Measurements from ENCODE around the gene DUSP16.

DUSP16 gene

DNA sequence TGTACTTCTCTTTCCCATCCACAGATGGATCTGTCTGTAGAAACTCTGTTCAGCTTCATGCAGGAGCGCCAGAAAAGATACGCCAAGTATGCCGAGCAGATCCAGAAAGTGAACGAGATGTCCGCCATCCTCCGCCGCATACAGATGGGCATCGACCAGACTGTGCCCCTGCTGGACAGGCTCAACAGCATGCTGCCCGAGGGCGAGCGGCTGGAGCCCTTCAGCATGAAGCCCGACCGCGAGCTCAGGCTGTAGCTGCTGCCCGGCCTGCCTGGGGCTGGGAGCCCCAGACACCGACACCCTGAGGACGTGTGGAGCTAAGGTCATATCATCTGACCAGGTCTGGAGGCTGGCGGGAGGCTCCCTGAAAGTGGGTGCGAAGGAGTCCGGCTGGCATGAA is 97.1 kb downstream of the DUSP16 start:
- no peak for DNase-seq

DNA sequence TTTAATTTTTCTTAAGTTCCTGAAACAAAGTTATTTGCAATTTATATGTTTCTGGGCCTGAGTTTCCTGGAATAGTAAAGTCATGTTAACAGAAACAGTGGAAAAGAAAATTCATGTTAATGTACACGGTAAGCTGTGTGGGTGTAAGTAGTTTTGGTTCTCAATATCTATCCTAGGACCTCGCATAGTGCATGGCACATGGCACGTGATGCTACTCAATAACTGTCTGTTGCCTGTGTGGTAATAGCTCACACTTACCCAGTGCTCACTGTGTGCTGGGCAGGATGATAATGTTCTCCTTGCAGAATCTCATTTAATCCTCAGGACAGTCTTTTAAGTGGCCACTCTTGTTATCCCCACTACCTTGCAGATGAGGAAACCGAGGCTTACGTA is 100.7 kb downstream of the DUSP16 start:
- peak; percentile 74 for DNase-seq

DNA sequence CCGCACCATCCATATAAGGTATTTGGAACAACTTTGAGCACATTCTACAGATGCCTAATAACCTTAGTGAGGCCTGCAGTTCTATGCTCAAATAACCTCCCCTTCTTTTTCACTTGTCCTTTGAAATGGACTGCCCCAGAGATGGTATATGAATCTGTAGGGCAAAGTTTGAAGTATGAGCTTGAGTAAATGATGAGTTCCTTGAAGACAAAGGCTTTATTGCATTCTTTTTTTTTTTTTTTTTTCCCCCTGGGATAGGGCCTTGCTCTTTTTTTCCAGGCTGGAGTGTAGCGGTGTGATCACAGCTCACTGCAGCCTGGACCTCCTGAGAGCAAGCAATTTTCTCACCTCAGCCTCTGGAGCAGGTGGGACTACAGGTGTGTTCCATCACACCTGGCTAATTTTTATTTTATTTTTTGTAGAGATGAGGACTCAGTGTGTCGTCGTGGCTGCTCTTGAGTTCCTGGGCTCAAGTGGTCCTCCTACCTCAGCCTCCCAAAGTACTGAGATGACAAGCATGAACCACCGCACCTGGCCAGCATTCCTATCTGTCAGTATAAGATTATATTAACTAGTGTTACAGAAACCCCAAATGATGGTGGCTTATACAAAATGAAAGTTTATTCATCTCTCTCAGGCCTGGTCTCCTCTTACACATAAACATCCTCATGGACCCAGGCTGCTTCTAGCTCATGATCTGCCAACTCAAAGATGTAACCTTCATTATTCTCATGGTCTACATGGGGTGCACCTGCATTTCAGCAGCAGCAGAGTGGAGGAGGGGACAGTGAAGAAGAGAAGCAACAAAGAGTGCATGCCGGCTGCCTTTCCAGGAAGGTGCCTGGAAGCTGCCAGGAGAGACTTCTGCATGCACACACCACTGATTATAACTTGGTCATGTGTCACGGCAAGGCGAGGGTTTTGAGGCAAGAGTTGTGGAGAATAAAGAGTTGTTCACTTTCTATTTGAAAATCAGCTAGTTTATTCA is 101.4 kb downstream of the DUSP16 start:
- DNase-seq: peak; percentile 74

DNA sequence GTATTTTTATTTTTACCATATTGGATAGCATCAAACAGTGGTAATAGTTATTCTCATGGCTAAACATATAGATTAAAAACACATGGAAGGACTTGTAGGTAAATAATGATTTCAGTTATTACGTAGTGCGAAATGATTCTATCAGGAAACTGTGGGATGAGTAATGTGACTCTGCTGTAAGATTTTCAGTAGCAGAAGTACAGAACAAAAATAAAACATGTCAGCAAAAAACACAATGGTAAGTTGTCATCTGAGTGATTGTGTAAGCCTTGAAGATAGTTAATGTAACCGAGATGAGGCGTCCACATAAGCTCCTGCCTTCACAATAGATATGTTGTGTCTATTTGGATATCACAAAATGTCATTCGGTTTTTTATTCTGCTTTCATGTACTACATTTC is 106.0 kb downstream of the DUSP16 start:
- DNase-seq: no peak

DNA sequence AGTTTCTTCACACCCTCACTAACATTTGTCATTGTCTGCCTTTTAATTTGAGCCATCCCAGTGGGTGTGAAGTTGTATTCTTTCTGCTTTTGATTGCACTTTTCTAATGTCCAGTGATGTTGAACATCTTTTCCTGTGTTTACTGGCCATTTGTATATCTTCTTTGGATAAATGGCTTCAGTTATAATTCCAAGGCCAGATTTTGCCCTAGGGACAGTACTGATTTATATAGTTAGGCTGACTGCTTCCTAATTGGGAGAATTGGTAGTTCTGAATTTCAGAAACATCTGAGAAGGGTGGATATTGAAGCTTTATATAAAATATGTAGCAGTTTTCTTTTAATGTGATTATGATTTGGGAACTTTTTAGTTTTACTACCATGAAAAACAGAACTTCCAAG is 108.3 kb downstream of the DUSP16 start:
- DNase-seq: no peak

DNA sequence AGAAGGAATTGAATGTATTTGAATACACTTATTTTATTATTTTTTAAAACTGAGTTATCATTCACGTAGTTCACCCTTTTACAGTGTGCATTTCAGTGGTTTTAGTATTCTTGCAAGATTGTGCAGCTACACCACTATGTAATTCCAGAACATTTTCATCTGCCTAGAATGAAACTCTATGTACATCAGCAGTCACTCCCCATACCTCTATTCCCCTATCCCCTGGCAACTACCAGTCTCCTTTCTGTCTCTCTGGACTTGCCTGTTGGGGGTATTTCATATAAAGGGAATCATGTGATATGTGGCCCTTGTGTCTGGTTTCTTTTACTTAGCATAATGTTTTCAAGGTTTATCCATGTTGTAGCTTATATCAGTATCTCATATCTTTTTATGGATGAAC is 109.0 kb downstream of the DUSP16 start:
- no peak for DNase-seq

DNA sequence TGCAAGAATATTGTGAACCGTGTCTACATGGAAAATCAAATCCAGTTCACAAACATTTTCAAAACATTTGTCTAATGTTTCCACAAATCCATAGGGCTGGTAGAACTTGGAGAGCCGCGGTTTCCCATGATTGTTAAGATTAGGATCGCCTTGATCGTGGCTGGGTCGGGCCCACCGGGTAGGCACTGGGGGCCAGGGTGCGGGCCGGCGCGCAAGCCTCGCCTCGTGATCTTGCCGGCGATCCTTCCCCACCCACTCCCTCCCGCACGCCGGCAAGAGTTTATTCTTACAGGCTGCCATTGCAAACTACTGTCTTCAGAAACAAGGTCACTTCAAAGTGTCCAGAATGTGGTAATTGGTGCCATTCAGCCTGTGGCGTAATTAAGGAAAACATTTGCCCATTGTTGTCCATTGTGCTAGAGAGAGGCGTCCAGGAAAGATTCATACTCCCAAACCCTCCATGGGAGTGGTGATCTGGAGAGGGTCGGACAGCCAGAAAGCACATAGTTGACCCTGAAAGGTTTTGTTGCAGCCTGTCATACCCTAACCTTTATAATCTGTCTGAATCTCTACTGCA is 110.2 kb downstream of the DUSP16 start:
- no peak for DNase-seq

DNA sequence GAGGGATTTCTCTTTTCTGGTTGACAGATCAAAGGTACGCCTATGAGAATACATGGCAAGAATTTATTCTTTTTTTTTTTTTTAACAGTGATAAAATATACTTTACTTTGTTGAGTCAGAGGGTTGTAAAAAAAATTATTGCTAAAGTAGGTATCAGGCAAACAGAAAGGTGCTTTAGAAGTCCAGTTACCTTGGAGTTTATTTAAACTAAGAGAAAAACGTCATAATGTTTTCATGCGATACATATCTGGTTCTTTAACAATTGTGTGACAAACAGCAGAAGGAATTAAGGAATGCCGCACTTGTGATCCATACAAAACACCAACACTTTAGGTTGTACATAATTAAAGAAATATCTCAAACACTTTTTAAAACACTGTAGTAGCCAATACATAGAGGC is 111.6 kb downstream of the DUSP16 start:
- no peak for DNase-seq

DNA sequence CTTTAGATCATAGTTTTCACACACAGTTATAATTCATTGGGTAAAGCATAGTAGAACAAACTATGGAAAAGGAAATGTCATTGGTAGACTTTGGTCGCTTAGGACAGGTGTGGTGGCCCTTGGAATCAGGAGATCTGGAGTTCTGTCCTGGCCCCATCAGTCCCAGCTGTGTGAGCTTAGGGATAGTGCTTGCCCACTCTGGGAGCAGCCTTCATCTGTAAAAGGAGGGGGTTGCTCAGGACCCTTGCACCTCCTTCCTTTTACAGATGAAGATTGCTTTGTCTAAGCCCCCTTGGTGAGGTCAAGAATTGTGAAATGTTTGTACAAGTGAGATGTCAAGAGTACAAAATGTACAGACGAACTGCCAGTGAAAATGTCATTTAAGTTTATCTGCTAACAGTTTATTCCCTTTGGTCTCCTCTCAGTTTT is 112.6 kb downstream of the DUSP16 start:
- DNase-seq: no peak

DNA sequence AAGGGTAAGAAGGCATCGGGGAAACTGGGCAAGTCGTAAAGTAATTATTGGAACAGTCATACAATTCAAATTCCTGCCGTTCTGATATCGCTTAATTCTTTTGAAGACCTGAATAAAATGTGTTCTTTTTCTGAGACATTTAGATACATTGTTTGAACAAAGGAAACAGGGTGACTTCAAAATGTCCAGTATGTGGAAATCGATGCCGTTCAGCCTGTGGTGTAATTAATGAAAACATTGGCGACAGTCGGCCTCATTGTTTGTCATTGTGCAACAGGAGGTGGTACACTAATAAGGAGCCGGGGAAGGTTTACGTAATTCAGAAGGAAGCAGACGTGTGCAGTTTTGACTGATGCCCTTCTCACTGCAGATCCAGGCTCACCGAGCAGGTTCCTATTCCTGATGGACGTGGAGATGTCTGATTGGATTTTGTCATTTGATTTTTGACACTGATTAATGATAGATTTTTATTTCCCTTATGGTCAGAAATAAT is 113.1 kb downstream of the DUSP16 start:
- DNase-seq: no peak

DNA sequence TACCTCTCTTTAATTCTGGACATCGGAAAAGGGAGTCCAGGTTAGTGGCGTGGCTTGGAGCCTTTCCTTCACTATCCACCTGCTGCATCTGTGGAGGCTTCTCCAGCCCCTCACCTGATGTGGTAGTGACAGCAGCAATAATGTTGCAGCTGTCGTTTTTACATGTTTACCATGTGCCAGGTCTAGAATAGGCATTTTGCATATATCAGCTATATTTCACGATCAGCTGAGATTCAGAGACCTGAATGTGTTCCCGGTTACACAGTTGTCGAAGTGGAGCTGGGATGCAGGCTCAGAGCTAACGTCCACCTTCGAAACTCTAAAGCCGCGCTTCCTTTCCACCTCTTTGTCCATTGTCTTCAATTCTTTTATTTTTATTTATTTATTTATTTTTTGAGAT is 114.8 kb downstream of the DUSP16 start:
- no peak for DNase-seq

DNA sequence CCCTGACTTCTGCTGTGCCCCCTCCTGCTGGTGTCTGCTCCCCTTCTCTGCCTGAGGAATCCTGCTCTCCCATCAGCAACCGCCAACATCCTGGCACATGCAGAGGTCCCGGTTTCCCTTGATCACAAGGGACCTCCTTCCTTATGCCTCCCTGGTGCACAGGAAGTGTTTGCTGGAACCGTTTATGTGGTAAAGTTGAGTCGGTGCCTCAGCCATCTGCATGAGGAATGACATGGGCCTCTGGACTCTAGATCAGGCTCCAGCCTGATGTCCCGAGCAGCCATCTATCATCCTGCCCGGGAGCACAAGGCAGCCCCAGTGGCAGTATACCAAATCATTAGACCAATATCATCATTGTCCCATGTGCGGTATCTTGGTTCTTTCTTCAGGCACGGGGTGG is 115.4 kb downstream of the DUSP16 start:
- no peak for DNase-seq

DNA sequence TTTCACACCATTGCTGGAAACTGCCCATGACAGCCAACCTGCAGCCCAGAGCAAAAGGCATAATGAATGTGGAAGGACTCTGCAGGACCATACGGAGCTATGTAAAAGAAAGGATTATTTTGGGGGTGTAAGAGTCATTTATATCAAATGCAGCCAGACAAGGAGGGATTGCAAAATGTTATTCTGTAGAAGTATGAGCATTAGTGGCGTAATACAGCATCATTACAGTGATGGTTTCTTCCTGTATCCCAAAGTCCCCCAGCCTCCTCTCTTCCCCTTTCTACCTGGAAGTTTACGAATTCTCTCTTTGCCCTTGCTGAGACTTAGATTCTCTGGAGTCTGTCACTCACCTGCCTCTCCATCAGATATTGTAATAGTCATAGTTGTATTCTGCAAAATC is 115.9 kb downstream of the DUSP16 start:
- DNase-seq: no peak

DNA sequence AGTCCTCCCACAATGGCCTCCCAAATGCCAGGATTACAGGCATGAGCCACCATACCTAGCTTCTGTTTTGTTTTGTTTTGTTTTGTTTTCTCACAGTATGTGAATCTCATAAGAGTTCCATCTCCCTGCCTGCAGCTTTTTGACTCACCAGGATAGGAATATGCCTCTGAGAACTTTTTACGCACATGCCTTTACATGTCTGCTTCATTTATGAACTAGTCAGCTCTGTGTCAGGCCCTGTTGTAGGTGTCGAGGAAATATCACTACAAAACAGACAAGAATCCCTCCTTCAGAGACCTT is 116.8 kb downstream of the DUSP16 start:
- DNase-seq: no peak

DNA sequence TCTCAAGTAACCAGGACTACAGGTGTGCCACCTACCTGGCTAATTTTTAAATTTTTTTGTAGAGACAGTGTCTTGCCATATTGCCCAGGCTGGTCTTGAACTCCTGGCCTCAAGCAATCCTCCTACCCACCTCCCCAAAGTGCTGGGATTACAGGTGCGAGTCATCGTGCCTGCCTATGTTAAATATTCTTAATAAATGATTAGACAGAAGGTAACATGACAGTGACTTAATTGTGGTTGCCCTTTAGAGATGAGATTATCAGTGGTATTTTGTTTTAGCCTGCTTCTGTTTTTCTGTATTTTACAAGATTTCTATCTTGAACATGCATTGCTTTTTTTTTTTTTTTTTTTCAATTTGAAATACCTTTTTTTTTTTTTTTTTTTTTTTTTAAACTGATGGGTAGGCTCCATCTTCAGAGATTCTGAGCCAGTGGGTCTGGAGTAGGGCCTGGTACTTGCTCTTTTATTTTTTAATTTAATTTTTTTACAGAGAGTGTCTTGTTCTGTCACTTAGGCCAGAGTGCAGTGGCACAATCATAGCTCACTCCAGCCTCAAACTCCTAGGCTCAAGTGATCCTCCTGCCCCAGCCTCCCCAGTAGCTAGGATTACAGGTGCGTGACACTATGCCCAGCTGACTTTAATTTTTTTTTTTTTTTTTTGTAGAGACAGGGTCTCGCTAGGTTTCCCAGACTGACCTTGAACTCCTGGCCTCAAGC is 117.3 kb downstream of the DUSP16 start:
- DNase-seq: no peak

DNA sequence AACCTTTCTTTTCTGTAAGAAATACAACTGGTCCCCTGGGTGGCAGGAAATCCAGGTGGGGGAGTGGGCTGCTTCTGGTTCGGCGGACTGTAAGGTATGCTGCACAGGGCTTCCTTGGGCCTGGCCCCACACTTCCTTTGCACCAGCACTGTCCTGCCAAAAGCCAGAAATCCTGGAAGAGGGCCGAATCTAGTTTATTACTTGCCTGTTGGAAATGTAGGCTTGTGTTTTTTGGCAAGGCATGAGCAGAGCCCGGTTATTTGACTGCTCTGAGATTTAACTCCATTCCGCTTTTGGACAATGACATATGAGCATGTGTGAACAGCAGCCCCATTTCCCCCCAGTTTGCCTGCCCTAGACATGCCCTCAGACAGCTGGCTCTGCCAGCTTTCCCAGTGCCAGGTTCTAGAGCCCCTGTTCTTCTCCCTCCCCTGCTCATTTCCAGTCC is 119.2 kb downstream of the DUSP16 start:
- DNase-seq: no peak

DNA sequence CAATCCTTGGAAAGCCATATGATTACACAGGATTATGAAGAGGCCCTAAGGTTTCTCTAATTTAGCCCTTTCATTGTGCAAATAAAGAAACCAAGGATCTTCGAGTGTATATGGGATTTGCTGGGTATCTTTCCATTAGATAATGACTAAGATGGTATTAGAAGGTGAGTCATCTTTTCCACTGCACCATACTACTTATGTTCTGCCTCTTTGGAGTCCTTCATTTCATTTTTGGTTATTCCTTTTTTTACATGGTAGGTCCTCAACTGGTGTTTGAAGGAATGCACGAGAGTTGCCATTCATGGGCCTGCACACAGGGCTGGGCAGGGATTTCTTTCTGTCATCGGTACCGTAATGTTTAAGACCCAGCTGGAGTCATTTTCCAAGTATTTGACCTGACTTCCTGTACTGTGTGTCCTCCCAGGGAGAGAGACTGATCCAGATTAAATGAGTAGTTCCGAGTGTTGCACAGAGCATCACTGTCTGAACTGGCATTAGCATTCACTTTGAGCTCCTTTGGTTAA is 120.1 kb downstream of the DUSP16 start:
- DNase-seq: no peak

DNA sequence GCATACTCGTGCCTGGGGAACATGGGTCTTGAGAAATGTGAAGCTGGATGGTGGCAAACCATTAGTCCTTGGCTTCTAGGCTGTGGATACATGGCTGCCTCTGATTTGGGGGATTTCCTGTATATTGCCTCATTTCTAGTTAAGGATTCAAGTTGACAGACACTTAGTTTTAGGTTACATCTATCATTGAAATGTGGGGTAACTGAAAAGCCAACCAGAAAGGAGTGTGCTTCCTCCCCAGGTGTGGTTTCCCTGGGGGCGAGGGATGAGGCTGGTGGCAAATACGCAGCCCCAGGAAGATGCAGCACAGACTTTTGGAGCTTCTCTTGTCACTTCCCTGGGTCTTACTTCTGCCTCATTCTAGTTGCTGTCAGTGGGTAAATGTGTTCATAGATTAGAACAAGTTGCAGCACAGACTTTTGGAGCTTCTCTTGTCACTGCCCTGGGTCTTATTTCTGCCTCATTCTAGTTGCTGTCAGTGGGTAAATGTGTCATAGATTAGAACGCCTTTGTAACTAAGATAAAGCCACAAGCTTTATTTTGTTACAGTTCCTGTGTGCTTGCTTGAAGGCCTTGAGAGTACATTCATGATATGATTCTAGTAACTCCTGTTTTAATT is 120.7 kb downstream of the DUSP16 start:
- DNase-seq: peak; percentile 78

DNA sequence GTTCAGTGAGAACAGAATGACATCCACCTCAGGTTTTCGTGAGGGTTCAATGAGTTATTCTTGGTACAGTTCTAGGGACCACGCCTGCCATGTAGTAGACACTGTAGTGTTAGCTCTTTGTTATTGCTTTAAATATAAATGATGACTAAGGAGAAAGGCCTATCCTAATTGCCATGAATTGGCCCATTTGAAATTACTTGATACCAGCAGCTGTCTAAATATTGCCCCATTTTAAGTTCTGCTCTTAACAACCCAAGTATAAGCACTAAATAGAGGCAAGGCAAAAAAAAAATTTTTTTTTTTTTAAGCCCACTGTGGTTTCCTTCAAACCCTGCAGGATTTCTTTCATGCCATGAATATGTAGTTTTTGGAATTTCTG is 121.2 kb downstream of the DUSP16 start:
- no peak for DNase-seq

DNA sequence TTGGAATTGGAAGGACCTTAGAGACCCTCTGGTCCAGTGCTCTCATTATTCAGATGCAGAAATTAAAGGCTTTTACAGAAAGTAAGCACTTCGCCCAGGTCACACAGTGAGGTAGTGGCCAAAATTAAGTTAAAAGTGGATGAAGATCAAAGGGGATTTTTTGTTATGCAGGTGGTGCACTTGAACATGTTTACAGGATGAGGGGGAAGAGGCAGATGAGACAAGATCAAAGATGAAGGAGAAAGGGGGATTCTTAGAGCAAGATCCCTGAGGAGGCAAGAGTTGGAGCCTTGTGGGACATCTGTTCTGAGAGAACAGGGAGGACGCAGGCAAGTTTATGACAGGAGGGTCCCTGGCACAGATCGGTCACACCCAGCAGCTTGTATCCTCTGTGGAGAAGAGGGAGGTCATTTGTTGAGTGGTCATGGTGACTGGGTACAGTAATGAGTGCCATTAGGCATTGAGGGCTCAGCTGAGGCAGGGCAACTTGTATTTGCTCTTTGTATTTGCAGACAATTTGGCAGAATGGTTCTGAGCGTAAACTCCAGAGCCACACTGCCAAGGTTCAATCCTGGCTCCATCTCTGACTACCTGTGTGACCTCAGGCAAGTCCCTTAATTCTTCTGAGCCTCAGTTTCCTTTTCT is 121.8 kb downstream of the DUSP16 start:
- no peak for DNase-seq

DNA sequence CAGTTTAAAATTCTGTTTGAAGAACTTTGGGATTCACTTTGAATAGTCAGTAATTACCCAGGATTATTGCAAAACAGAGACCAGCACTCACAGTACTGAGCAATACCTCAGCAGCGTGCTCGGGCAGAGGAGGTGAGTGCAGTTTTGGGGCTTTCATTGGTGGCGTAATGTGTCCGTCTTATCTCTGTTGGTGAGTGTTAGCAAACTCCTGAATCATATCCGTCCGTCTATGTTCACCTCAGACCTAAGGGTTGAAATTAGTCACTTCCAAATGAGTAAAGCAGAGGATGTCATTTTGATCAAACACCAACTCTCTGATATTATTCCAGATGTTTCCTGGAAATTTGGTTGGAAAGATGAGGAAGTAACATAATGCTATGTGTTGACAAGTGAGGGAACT is 123.0 kb downstream of the DUSP16 start:
- DNase-seq: peak; percentile 81

DNA sequence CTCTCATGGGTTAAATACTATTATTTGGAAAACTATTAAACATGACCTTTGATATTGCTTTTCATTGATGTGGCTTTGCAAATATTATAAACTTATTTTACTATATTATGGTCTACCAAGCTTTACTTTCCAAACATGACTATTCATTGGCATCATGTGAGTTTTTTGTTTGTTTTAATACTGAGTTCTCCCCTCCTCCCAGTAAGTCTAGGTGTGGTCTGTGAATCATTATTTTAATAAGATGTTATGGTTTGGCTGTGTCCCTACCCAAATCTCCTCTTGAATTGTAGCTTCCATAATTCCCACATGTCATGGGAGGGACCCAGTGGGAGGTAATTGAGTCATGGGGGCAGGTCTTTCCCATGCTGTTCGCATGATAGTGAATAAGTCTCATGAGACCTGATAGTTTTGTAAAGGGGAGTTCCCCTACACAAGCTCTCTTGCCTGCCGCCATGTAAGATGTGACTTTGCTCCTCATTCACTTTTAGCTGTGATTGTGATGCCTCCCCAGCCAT is 125.8 kb downstream of the DUSP16 start:
- no peak for DNase-seq

Measured in activated effector memory CD4-positive, alpha-beta T cell treated with anti-CD3 and anti-CD28 coated beads, Interleukin-2, amount 50 U/mL, for 16 hours (primary cell).